ENCODE measurements around the gene IL1RAPL1.

IL1RAPL1 gene

GRCh38 chrX:29487214-29487613 lies 900.0 kb downstream of the IL1RAPL1 start:
- TF ChIP-seq SIN3A (IDR thresholded peaks at IDR 0.05; ENCODE audit: borderline replicate concordance, insufficient read depth, low read length) (no peak), POLR2AphosphoS5 (IDR thresholded peaks at IDR 0.05; ENCODE audit: low read depth, low read length) (no peak), TAF1 (IDR thresholded peaks at IDR 0.05; ENCODE audit: borderline replicate concordance, insufficient read depth, low read length) (no peak), FOXP2 (optimal IDR thresholded peaks at IDR 0.05; ENCODE audit: borderline replicate concordance, extremely low read depth, extremely low read length, insufficient read depth) (no peak)
- TF ChIP-seq, protein P1, sequence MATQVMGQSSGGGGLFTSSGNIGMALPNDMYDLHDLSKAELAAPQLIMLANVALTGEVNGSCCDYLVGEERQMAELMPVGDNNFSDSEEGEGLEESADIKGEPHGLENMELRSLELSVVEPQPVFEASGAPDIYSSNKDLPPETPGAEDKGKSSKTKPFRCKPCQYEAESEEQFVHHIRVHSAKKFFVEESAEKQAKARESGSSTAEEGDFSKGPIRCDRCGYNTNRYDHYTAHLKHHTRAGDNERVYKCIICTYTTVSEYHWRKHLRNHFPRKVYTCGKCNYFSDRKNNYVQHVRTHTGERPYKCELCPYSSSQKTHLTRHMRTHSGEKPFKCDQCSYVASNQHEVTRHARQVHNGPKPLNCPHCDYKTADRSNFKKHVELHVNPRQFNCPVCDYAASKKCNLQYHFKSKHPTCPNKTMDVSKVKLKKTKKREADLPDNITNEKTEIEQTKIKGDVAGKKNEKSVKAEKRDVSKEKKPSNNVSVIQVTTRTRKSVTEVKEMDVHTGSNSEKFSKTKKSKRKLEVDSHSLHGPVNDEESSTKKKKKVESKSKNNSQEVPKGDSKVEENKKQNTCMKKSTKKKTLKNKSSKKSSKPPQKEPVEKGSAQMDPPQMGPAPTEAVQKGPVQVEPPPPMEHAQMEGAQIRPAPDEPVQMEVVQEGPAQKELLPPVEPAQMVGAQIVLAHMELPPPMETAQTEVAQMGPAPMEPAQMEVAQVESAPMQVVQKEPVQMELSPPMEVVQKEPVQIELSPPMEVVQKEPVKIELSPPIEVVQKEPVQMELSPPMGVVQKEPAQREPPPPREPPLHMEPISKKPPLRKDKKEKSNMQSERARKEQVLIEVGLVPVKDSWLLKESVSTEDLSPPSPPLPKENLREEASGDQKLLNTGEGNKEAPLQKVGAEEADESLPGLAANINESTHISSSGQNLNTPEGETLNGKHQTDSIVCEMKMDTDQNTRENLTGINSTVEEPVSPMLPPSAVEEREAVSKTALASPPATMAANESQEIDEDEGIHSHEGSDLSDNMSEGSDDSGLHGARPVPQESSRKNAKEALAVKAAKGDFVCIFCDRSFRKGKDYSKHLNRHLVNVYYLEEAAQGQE (IDR thresholded peaks at IDR 0.05; ENCODE audit: insufficient read depth in 1 of 2, low read depth in 2 of 2, low read length in 2 of 2) = no peak

- TF ChIP-seq POLR2AphosphoS5 (IDR thresholded peaks at IDR 0.05; ENCODE audit: low read depth, low read length) (no peak), FOXP2 (optimal IDR thresholded peaks at IDR 0.05; ENCODE audit: borderline replicate concordance, extremely low read depth, extremely low read length, insufficient read depth) (no peak), SIN3A (IDR thresholded peaks at IDR 0.05; ENCODE audit: borderline replicate concordance, insufficient read depth, low read length) (no peak), TAF1 (IDR thresholded peaks at IDR 0.05; ENCODE audit: borderline replicate concordance, insufficient read depth, low read length) (no peak)
- TF ChIP-seq, protein P1 (IDR thresholded peaks at IDR 0.05; ENCODE audit: insufficient read depth in 1 of 2, low read depth in 2 of 2, low read length in 2 of 2) = no peak
Observed at GRCh38 chrX:29487714-29488113, 900.5 kb downstream of the IL1RAPL1 start.

GRCh38 chrX:29488919-29489318 lies 901.7 kb downstream of the IL1RAPL1 start:
- TF ChIP-seq POLR2AphosphoS5 (IDR thresholded peaks at IDR 0.05; ENCODE audit: low read depth, low read length) = no peak
- no peak for TF ChIP-seq SIN3A (IDR thresholded peaks at IDR 0.05; ENCODE audit: borderline replicate concordance, insufficient read depth, low read length)
- TF ChIP-seq TAF1 (IDR thresholded peaks at IDR 0.05; ENCODE audit: borderline replicate concordance, insufficient read depth, low read length) = no peak
- TF ChIP-seq, protein P1 (IDR thresholded peaks at IDR 0.05; ENCODE audit: insufficient read depth in 1 of 2, low read depth in 2 of 2, low read length in 2 of 2) = no peak
- TF ChIP-seq FOXP2 (optimal IDR thresholded peaks at IDR 0.05; ENCODE audit: borderline replicate concordance, extremely low read depth, extremely low read length, insufficient read depth) = no peak

DNA sequence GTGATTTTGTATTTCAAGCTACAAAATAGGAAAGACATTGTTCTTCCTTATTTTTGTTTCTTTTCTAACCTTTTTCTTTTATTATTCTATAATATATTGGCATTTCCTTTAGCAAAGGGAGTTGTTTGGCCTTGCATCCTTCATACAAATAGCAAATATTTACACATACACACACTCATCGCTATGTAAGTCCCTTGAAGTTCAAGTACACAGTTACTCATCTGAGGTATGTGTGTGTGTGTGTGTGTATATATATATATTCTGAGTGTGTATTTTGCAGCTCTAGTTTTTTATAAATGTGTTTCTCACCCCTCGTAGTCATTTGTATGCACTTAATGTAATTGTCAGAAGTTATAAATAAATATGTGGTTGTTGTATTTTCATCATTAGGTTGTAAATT lies 903.4 kb downstream of the IL1RAPL1 start:
- TF ChIP-seq SIN3A (IDR thresholded peaks at IDR 0.05; ENCODE audit: borderline replicate concordance, insufficient read depth, low read length) = no peak
- no peak for TF ChIP-seq FOXP2 (optimal IDR thresholded peaks at IDR 0.05; ENCODE audit: borderline replicate concordance, extremely low read depth, extremely low read length, insufficient read depth)
- no peak for TF ChIP-seq POLR2AphosphoS5 (IDR thresholded peaks at IDR 0.05; ENCODE audit: low read depth, low read length)
- no peak for TF ChIP-seq TAF1 (IDR thresholded peaks at IDR 0.05; ENCODE audit: borderline replicate concordance, insufficient read depth, low read length)
- TF ChIP-seq, protein P1 (IDR thresholded peaks at IDR 0.05; ENCODE audit: insufficient read depth in 1 of 2, low read depth in 2 of 2, low read length in 2 of 2) = no peak

GRCh38 chrX:29491659-29492058 lies 904.4 kb downstream of the IL1RAPL1 start:
- no peak for TF ChIP-seq SIN3A (IDR thresholded peaks at IDR 0.05; ENCODE audit: borderline replicate concordance, insufficient read depth, low read length)
- TF ChIP-seq FOXP2 (optimal IDR thresholded peaks at IDR 0.05; ENCODE audit: borderline replicate concordance, extremely low read depth, extremely low read length, insufficient read depth) = no peak
- no peak for TF ChIP-seq TAF1 (IDR thresholded peaks at IDR 0.05; ENCODE audit: borderline replicate concordance, insufficient read depth, low read length)
- no peak for TF ChIP-seq POLR2AphosphoS5 (IDR thresholded peaks at IDR 0.05; ENCODE audit: low read depth, low read length)
- TF ChIP-seq, protein P1 (IDR thresholded peaks at IDR 0.05; ENCODE audit: insufficient read depth in 1 of 2, low read depth in 2 of 2, low read length in 2 of 2) = no peak

Data from PFSK-1 (cell line).